Immature natural killer cell (primary cell): ENCODE data around the gene C17orf67. TPM values are rescaled to one million over a fixed set of nuclear protein-coding genes. Genes with fewer than 3 reads are reported as not detected.
"Not testable (repeated sequence)": the region's sequence is repeated elsewhere in the genome, so short reads cannot be mapped to it uniquely, and the experiment has no call there.

Experiments
- DNase-seq, 3 donors: peaks; one replicate each; pipeline ENCODE4 v3.0.0; 2022; ENCODE audit warnings: mixed read lengths in 1 of 3
- H3K27ac Mint-ChIP-seq, 6 donors: one replicate each; pipeline ENCODE4 v1.8.0; 2020; ENCODE audit warnings: mixed read lengths in 6 of 6, mild to moderate bottlenecking in 5 of 6, inconsistent platforms in 4 of 6, moderate library complexity in 3 of 6
- H3K27me3 Mint-ChIP-seq, 3 donors: one replicate each; pipeline ENCODE4 v1.8.0; 2020 to 2021; ENCODE audit warnings: low read depth in 3 of 3, mild to moderate bottlenecking in 3 of 3, mixed read lengths in 3 of 3, moderate library complexity in 3 of 3, inconsistent platforms in 1 of 3
- H3K36me3 Mint-ChIP-seq, 3 donors: one replicate each; pipeline ENCODE4 v1.8.0; 2020; ENCODE audit warnings: mixed read lengths in 3 of 3, inconsistent platforms in 2 of 3, mild to moderate bottlenecking in 2 of 3
- H3K4me1 Mint-ChIP-seq, 2 donors: one replicate each; pipeline ENCODE4 v1.8.0; 2020; ENCODE audit warnings: inconsistent platforms in 2 of 2, mild to moderate bottlenecking in 2 of 2, mixed read lengths in 2 of 2, moderate library complexity in 1 of 2
- H3K4me3 Mint-ChIP-seq, 5 donors: one replicate each; pipeline ENCODE4 v1.8.0; 2020; ENCODE audit warnings: mild to moderate bottlenecking in 5 of 5, mixed read lengths in 5 of 5, inconsistent platforms in 3 of 5, moderate library complexity in 3 of 5
- H3K9me3 Mint-ChIP-seq, 6 donors: one replicate each; pipeline ENCODE4 v1.8.0; 2020; ENCODE audit warnings: mild to moderate bottlenecking in 6 of 6, mixed read lengths in 6 of 6, inconsistent platforms in 4 of 6, moderate library complexity in 3 of 6
- polyA plus RNA-seq, 3 donors: library from polyadenylated mRNA; unstranded; fragments of 300-500 nt; fragmentation: Illumina TruSeq; gene quantifications; one replicate each; pipeline ENCODE4 v1.2.3, GENCODE V29; 2021

The C17orf67 gene
- polyA plus RNA-seq, 3 donors from 2014 or later: 0.68 to 1.7 (median 0.83) TPM

GRCh38 chr17:56771563-56771962 is 62.2 kb downstream of the C17orf67 start:
- no peaks in the 10 kb centered on the region for H3K4me1 Mint-ChIP-seq
- H3K27me3 Mint-ChIP-seq: peaks cover 0 to 6% (median 2%) of the 10 kb centered on the region in 3 donors
- H3K9me3 Mint-ChIP-seq: no peaks in the 10 kb centered on the region
- H3K4me3 Mint-ChIP-seq: no peak overlapping the region
- no peaks in the 10 kb centered on the region for H3K36me3 Mint-ChIP-seq
- no peak overlapping the region for H3K27ac Mint-ChIP-seq
- no peak for DNase-seq

GRCh38 chr17:56770427-56770826 is 63.3 kb downstream of the C17orf67 start:
- H3K4me1 Mint-ChIP-seq: no peaks in the 10 kb centered on the region
- H3K36me3 Mint-ChIP-seq: no peaks in the 10 kb centered on the region
- no peak overlapping the region for H3K27ac Mint-ChIP-seq
- DNase-seq: no peak
- H3K27me3 Mint-ChIP-seq: peaks cover 2 to 8% (median 4%) of the 10 kb centered on the region in 3 donors
- no peaks in the 10 kb centered on the region for H3K9me3 Mint-ChIP-seq
- no peak overlapping the region for H3K4me3 Mint-ChIP-seq

DNA sequence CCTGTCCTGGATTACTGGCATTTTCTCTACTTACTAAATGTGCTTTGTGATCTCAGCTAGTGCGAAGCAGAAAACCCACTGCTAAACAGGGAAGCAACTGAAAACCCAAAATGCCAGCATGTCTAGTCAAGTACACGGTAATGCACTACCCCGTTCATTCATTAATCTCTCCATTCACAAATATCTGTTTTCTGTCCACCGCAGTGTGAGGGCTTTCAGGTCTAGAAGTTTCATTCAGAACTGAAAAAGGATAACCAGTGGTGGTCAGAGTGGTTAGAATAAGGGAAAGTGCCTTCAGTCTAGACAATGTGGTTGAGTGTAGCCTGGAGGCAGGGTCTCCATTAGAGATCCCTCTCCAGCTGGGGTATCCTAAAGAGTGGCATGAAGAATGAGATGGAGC is 68.3 kb downstream of the C17orf67 start:
- peaks cover 0 to 6% of the 10 kb centered on the region in 2 donors for H3K4me1 Mint-ChIP-seq
- no peak overlapping the region for H3K4me3 Mint-ChIP-seq
- H3K36me3 Mint-ChIP-seq: no peaks in the 10 kb centered on the region
- H3K27ac Mint-ChIP-seq: no peak overlapping the region
- DNase-seq: no peak
- H3K9me3 Mint-ChIP-seq: no peaks in the 10 kb centered on the region
- peaks cover 2 to 16% (median 10%) of the 10 kb centered on the region in 3 donors for H3K27me3 Mint-ChIP-seq

GRCh38 chr17:56762988-56763387 is 70.7 kb downstream of the C17orf67 start:
- no peak overlapping the region for H3K4me3 Mint-ChIP-seq
- no peak overlapping the region for H3K27ac Mint-ChIP-seq
- no peak for DNase-seq
- no peaks in the 10 kb centered on the region for H3K9me3 Mint-ChIP-seq
- peaks cover 0 to 6% of the 10 kb centered on the region in 2 donors for H3K4me1 Mint-ChIP-seq
- no peaks in the 10 kb centered on the region for H3K36me3 Mint-ChIP-seq
- peaks cover 4 to 13% (median 10%) of the 10 kb centered on the region in 3 donors for H3K27me3 Mint-ChIP-seq

DNA sequence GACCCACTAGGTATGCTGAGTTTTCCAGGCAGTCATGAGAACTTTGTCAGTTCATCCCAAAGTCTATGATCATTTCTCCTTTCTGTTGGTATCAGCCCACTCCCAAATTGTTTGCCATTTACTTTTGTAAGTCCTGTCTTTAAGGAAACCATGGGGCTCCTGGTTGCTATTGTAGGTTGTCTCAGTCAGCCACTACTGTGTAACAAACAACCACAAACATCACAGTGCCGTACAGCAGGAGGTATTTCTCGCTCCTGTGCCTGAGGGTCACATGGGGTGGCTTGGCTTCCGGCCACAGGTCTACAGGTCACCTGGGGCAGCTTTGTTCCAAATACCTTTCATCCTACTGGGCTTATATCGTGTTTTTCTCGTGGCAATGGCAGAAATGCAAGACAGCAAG is 71.6 kb downstream of the C17orf67 start:
- Mint-ChIP-seq H3K36me3 (no peaks in the 10 kb centered on the region), H3K9me3 (no peaks in the 10 kb centered on the region), H3K4me3 (no peak overlapping the region), H3K4me1 (peaks cover 0 to 6% of the 10 kb centered on the region in 2 donors), H3K27ac (no peak overlapping the region), H3K27me3 (peaks cover 4 to 15% (median 10%) of the 10 kb centered on the region in 3 donors)
- no peak for DNase-seq

- Mint-ChIP-seq H3K36me3 (no peaks in the 10 kb centered on the region), H3K4me3 (no peak overlapping the region), H3K27ac (no peak overlapping the region), H3K9me3 (no peaks in the 10 kb centered on the region), H3K4me1 (peaks cover 0 to 6% of the 10 kb centered on the region in 2 donors), H3K27me3 (peaks cover 2 to 15% (median 10%) of the 10 kb centered on the region in 3 donors)
- DNase-seq: no peak
Observed at GRCh38 chr17:56761387-56761786, 72.3 kb downstream of the C17orf67 start.

GRCh38 chr17:56757611-56758010 is 76.1 kb downstream of the C17orf67 start:
- not testable (repeated sequence) for H3K4me1 Mint-ChIP-seq, H3K36me3 Mint-ChIP-seq, H3K9me3 Mint-ChIP-seq, H3K4me3 Mint-ChIP-seq, H3K27me3 Mint-ChIP-seq, H3K27ac Mint-ChIP-seq, DNase-seq

GRCh38 chr17:56756536-56756935 is 77.2 kb downstream of the C17orf67 start:
- no peak for DNase-seq
- H3K36me3 Mint-ChIP-seq: no peaks in the 10 kb centered on the region
- peaks cover 2 to 4% (median 2%) of the 10 kb centered on the region in 3 donors for H3K27me3 Mint-ChIP-seq
- peaks cover 3 to 15% of the 10 kb centered on the region in 2 donors for H3K4me1 Mint-ChIP-seq
- H3K9me3 Mint-ChIP-seq: no peaks in the 10 kb centered on the region
- no peak overlapping the region for H3K27ac Mint-ChIP-seq
- no peak overlapping the region for H3K4me3 Mint-ChIP-seq

- Mint-ChIP-seq H3K9me3 (no peaks in the 10 kb centered on the region), H3K27ac (no peak overlapping the region), H3K4me1 (peaks cover 3 to 21% of the 10 kb centered on the region in 2 donors), H3K36me3 (no peaks in the 10 kb centered on the region), H3K27me3 (peaks cover 2 to 5% (median 4%) of the 10 kb centered on the region in 3 donors), H3K4me3 (no peak overlapping the region)
- DNase-seq: no peak
Observed at GRCh38 chr17:56755310-56755709, 78.4 kb downstream of the C17orf67 start.

GRCh38 chr17:56754523-56755208 is 79.1 kb downstream of the C17orf67 start:
- peaks cover 3 to 21% of the 10 kb centered on the region in 2 donors for H3K4me1 Mint-ChIP-seq
- peaks cover 2 to 5% (median 2%) of the 10 kb centered on the region in 3 donors for H3K27me3 Mint-ChIP-seq
- DNase-seq: no peak
- no peak overlapping the region for H3K27ac Mint-ChIP-seq
- no peaks in the 10 kb centered on the region for H3K36me3 Mint-ChIP-seq
- no peaks in the 10 kb centered on the region for H3K9me3 Mint-ChIP-seq
- H3K4me3 Mint-ChIP-seq: no peak overlapping the region

DNA sequence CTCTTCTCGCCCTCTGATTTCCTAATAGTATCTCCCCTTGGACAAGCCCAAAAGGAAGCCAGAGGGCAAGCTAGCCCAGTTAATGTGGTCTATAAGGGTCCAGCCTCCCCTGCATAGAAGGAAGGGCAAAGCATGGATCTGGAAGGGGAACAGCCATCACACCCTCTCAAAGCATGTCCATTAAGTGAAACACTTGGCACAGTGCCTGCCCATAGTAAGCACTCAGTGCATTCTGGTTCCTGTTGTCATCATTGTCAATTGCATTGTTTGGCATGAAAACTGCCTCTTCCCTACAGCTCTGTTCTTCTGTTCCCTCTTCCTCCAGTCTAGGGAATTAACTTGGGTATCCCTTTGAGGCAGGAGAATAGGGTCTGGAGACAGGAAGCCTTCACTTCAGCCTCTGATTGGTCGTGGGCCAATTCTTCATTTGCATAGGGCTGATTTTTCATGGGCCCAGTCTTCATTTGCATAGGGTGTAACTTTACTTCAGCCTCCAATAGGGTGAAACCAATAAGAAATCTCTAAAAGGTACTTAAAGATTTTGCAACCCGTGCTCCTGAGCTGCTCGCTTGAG is 81.4 kb downstream of the C17orf67 start:
- no peak overlapping the region for H3K27ac Mint-ChIP-seq
- no peaks in the 10 kb centered on the region for H3K36me3 Mint-ChIP-seq
- no peak for DNase-seq
- peaks cover 5 to 6% (median 5%) of the 10 kb centered on the region in 3 donors for H3K27me3 Mint-ChIP-seq
- no peak overlapping the region for H3K4me3 Mint-ChIP-seq
- H3K4me1 Mint-ChIP-seq: peaks cover 3 to 21% of the 10 kb centered on the region in 2 donors
- peaks cover 0 to 1% (median 0%) of the 10 kb centered on the region in 6 donors for H3K9me3 Mint-ChIP-seq

- H3K36me3 Mint-ChIP-seq: no peaks in the 10 kb centered on the region
- H3K27me3 Mint-ChIP-seq: peaks cover 5 to 6% (median 5%) of the 10 kb centered on the region in 3 donors
- H3K4me3 Mint-ChIP-seq: no peak overlapping the region
- H3K9me3 Mint-ChIP-seq: peaks cover 0 to 1% (median 0%) of the 10 kb centered on the region in 6 donors
- no peak overlapping the region for H3K27ac Mint-ChIP-seq
- H3K4me1 Mint-ChIP-seq: peaks cover 3 to 21% of the 10 kb centered on the region in 2 donors
- DNase-seq: no peak
Observed at GRCh38 chr17:56751145-56751738, 82.5 kb downstream of the C17orf67 start.

DNA sequence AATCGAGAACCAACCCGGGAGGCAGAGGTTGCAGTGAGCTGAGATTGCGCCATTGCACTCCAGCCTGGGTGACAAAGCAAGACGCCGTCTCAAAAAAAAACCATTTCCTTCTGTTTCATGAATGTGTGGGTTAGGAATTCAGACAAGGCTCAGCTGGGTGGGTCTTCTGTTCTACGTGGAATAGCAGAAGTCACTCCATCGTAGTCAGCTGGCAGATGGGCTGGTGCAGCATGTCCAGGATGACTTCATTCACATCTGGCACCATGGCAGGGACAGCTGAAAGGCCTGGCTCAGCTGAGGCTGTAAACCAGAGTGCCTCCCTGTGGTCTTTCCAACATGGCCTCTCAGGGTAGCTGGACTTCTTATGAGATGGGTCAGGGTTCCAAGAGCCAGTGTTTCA is 89.0 kb downstream of the C17orf67 start:
- Mint-ChIP-seq H3K9me3 (peaks cover 0 to 1% (median 0%) of the 10 kb centered on the region in 6 donors), H3K27ac (no peak overlapping the region), H3K36me3 (no peaks in the 10 kb centered on the region), H3K27me3 (peaks cover 15 to 18% (median 16%) of the 10 kb centered on the region in 3 donors), H3K4me3 (no peak overlapping the region), H3K4me1 (peaks cover 0 to 2% of the 10 kb centered on the region in 2 donors)
- DNase-seq: no peak

DNA sequence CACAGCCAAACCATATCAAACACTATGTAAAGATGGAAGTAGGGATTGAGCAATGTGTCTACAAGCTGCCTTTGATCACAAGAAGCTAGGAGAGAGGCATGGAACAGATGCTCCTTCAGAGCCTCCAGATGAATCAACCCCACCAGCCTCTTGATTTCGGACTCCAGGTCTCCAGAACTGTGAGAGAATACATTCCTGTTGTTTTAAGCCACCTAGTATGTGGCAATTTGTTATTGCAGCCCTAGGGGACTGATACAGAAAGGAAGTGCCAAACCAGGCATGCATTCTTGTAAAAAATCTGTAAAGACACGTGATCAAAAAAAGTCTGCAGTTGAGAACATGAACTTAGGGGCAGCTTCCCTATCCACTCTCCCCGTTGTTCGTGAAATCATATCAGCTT is 91.1 kb downstream of the C17orf67 start:
- no peaks in the 10 kb centered on the region for H3K9me3 Mint-ChIP-seq
- H3K36me3 Mint-ChIP-seq: no peaks in the 10 kb centered on the region
- H3K27me3 Mint-ChIP-seq: peaks cover 15 to 22% (median 16%) of the 10 kb centered on the region in 3 donors
- no peak overlapping the region for H3K27ac Mint-ChIP-seq
- no peak for DNase-seq
- H3K4me3 Mint-ChIP-seq: no peak overlapping the region
- peaks cover 12 to 24% of the 10 kb centered on the region in 2 donors for H3K4me1 Mint-ChIP-seq
